K562 (cell line): ENCODE results near the gene LCNL1. TPM values are rescaled to one million over a fixed set of nuclear protein-coding genes. Genes with fewer than 3 reads are reported as not detected.

ENCODE experiments used
- CC2D1A ChIP-seq: fragments of 450-650 bp; IDR thresholded peaks from 2 replicates; pipeline ENCODE4 v1.6.1; 2017; ENCODE audit warnings: mild to moderate bottlenecking
- FOXP1 ChIP-seq: sonication (generic); formaldehyde crosslinking; IDR thresholded peaks from 2 replicates; pipeline ENCODE4 v1.8.0; 2022; ENCODE audit warnings: mild to moderate bottlenecking, missing genetic modification reagents
- KAT7 ChIP-seq: sonication (generic); formaldehyde crosslinking; IDR thresholded peaks from 2 replicates; pipeline ENCODE4 v1.8.0; 2022; ENCODE audit warnings: missing genetic modification reagents, mild to moderate bottlenecking, borderline replicate concordance
- KDM5B ChIP-seq: fragments of 200-600 bp; sonication (generic); IDR thresholded peaks from 2 replicates; pipeline ENCODE4 v1.6.1; 2012; ENCODE audit warnings: low read depth, mild to moderate bottlenecking, moderate library complexity, low read length, control low read depth, inconsistent platforms; ENCODE audit not compliant: insufficient replicate concordance
- MCM5 ChIP-seq: fragments of 450-650 bp; IDR thresholded peaks from 2 replicates; pipeline ENCODE4 v1.6.1; 2016; ENCODE audit warnings: low read depth
- MEF2A ChIP-seq: IDR thresholded peaks from 2 replicates; pipeline ENCODE4 v1.6.1; 2011; ENCODE audit warnings: low read depth, mild to moderate bottlenecking, low read length, moderate library complexity; ENCODE audit not compliant: control insufficient read depth
- NR1H2 ChIP-seq: sonication (generic); formaldehyde crosslinking; IDR thresholded peaks from 2 replicates; pipeline ENCODE4 v1.4.0; 2020; ENCODE audit warnings: mild to moderate bottlenecking, missing genetic modification reagents
- PYGO2 ChIP-seq: fragments of 450-650 bp; IDR thresholded peaks from 2 replicates; pipeline ENCODE4 v1.6.1; 2016; ENCODE audit warnings: mild to moderate bottlenecking, missing genetic modification characterization, moderate library complexity, missing compliant biosample characterization
- SIX5 ChIP-seq, 2 experiments: IDR thresholded peaks; 2 replicates each; pipeline ENCODE4 v1.6.1; 2011; ENCODE audit warnings: low read length in 2 of 2, borderline replicate concordance in 1 of 2, low read depth in 1 of 2, mild to moderate bottlenecking in 1 of 2, moderate library complexity in 1 of 2; ENCODE audit not compliant: insufficient read depth in 1 of 2
- SMARCC2 ChIP-seq: fragments of 450-650 bp; IDR thresholded peaks from 2 replicates; pipeline ENCODE4 v1.6.1; 2017; ENCODE audit warnings: antibody characterized with exemption, moderate library complexity, mild to moderate bottlenecking, low read depth
- TCFL5 ChIP-seq: fragments of 250-450 bp; sonication (Bioruptor Pico); conservative IDR thresholded peaks from 2 replicates; pipeline ENCODE4 v1.6.1; 2021; ENCODE audit warnings: mild to moderate bottlenecking, moderate library complexity, matching md5 sums
- ZEB2 ChIP-seq: fragments of 450-650 bp; IDR thresholded peaks from 2 replicates; pipeline ENCODE4 v1.6.1; 2016
- ZKSCAN3 ChIP-seq: fragments of 250-450 bp; sonication (Bioruptor Pico); IDR thresholded peaks from 2 replicates; pipeline ENCODE4 v1.4.0; 2020
- ZNF354B ChIP-seq: fragments of 250-450 bp; sonication (Bioruptor Pico); IDR thresholded peaks from 2 replicates; pipeline ENCODE4 v1.4.0; 2020
- ZSCAN32 ChIP-seq: fragments of 450-650 bp; formaldehyde crosslinking; IDR thresholded peaks from 2 replicates; pipeline ENCODE4 v1.4.0; 2020; ENCODE audit warnings: mild to moderate bottlenecking, moderate library complexity
- polyA plus RNA-seq, 8 experiments: library from polyadenylated mRNA; depleted of rRNA in 4 of 8; stranded (reverse) in 5 of 8; unstranded in 3 of 8; fragments of >200 nt; fragmentation: Nextera tagmentation in 2 of 8; fragmentation: Illumina TruSeq in 1 of 8; extraction: Ambion mirVana in 2 of 8; extraction: Trizol in 1 of 8; gene quantifications; 2 replicates each; pipeline versions ENCODE4 v1.2.1 to v1.2.3, GENCODE V29; 2011 to 2014; ENCODE audit warnings: inconsistent platforms in 1 of 8, missing spikeins in 1 of 8
- total RNA-seq, 7 experiments: library from RNA; depleted of rRNA in 6 of 7; stranded (reverse); fragments of >200 nt in 6 of 7; fragmentation: Illumina TruSeq in 2 of 7; extraction: Trizol in 2 of 7; gene quantifications; 2 replicates each; pipeline versions ENCODE4 v1.2.1 to v1.2.3, GENCODE V29; 2011 to 2021; ENCODE audit warnings: low replicate concordance in 1 of 7
- TF ChIP-seq, protein P1 (sequence below): fragments of 250-450 bp; sonication (Bioruptor Pico); IDR thresholded peaks from 2 replicates; pipeline ENCODE4 v1.5.0; 2021; ENCODE audit warnings: mild to moderate bottlenecking, moderate library complexity
- TF ChIP-seq, protein P2 (sequence below): fragments of 450-650 bp; IDR thresholded peaks from 2 replicates; pipeline ENCODE4 v1.7.0; 2016; ENCODE audit warnings: borderline replicate concordance
- TF ChIP-seq, protein P3 (sequence below): fragments of 450-650 bp; IDR thresholded peaks from one replicate; pipeline ENCODE4 v1.6.1; 2018; ENCODE audit warnings: mild to moderate bottlenecking, moderate library complexity; ENCODE audit not compliant: partially characterized antibody
- TF ChIP-seq, protein P4 (sequence below): fragments of 250-450 bp; sonication (Bioruptor Pico); IDR thresholded peaks from 2 replicates; pipeline ENCODE4 v1.5.0; 2022; ENCODE audit warnings: mild to moderate bottlenecking

The LCNL1 gene
- total and polyA plus RNA-seq, 9 of the 15 experiments (the other 6 are each of a cell fraction or from before 2014, with no cell fraction given): 0.04 to 0.16 (median 0.04) TPM; not detected in 4

DNA sequence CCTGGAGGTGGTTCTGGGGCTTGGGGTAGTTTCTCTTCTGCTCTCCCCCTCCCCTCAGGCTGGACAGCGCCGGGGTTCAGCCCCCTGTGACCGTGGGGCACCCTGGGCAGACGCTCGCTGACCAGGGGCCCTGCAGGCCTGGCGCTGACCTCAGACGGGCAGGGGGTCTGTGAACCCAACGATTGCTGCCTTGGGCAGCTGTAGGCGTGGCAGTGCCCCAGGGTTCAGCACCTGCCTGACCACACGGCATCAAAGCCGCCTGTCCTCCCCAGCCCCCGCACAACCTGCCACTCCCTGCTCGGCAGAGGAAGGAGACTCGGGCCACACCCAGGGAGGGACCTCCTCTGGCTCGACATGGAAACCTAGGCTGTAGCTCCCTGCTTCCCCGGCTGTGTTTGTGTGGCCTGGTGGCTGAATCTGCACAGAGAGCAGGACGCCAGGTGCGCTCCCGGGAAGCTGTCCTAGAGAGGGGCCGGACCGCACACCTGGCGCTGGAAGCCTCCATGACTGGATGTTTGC lies 18.6 kb upstream of the LCNL1 start (continued):
- TF ChIP-seq MEF2A (no peak), ZNF354B (no peak), TCFL5 (CRISPR knock-in tag) (no peak), PYGO2 (no peak), FOXP1 (CRISPR knock-in tag) (0 out of 2 replicates have a peak, but pooled peaks have one; percentile 31), SMARCC2 (no peak), ZKSCAN3 (CRISPR knock-in tag) (no peak), KDM5B (no peak), NR1H2 (CRISPR knock-in tag) (no peak), KAT7 (CRISPR knock-in tag) (no peak), SIX5 (IDR thresholded peaks at IDR 0.05; ENCODE audit: borderline replicate concordance in 1 of 2, insufficient read depth in 1 of 2, low read depth in 1 of 2, low read length in 2 of 2) (no peak), ZEB2 (peak; percentile 89), MCM5 (no peak), ZSCAN32 (CRISPR knock-in tag) (no peak), CC2D1A (no peak)
- TF ChIP-seq, protein P1, sequence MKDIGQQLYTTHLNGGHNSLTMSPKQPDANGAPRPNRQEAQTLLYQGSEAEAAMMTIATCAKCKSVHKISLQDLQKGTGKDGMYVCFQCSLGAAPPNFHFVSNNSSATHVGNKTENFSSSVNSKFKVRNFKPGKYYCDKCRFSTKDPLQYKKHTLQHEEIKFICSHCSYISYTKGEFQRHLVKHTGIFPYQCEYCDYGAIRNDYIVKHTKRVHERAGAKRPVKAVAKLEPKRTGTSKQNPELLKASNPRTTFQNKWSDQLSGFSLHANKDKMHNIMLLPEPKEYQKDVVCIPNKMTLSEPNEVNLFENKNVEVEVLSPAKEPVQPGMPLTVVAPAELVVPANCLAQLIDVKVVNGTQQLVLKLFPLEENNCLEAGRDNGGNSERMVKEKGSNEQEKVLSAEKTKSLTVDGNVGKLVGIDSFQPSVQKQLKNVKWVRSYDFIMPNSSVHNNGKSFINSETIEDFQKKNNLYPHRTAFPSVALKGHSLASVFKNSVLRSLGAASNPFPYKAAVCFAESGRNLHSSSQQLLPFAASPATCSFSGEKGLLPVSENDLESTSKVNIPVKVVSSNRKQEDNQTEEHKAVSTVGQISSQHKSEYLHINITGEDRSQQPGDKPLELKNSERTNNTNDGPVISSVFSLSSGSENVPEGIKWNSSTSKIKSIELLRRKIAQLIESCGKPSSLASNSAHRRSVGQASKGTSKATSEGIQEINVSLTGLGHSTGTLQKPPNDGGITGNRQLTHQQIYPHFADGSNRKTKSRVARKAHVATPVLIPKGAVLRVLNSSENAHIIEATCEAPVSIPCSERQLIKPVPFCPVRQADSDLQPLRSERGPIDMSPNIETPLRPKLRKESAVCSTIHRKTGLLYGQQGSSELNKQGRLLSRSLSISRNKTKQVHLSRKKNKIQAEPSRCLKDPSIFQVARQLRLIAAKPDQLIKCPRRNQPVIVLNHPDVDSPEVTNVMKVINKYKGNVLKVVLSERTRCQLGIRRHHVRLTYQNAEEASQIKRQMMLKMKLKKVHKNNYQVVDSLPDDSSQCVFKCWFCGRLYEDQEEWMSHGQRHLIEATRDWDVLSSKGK: no peak
- TF ChIP-seq, protein P2, sequence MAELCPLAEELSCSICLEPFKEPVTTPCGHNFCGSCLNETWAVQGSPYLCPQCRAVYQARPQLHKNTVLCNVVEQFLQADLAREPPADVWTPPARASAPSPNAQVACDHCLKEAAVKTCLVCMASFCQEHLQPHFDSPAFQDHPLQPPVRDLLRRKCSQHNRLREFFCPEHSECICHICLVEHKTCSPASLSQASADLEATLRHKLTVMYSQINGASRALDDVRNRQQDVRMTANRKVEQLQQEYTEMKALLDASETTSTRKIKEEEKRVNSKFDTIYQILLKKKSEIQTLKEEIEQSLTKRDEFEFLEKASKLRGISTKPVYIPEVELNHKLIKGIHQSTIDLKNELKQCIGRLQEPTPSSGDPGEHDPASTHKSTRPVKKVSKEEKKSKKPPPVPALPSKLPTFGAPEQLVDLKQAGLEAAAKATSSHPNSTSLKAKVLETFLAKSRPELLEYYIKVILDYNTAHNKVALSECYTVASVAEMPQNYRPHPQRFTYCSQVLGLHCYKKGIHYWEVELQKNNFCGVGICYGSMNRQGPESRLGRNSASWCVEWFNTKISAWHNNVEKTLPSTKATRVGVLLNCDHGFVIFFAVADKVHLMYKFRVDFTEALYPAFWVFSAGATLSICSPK: no peak
- TF ChIP-seq, protein P3, sequence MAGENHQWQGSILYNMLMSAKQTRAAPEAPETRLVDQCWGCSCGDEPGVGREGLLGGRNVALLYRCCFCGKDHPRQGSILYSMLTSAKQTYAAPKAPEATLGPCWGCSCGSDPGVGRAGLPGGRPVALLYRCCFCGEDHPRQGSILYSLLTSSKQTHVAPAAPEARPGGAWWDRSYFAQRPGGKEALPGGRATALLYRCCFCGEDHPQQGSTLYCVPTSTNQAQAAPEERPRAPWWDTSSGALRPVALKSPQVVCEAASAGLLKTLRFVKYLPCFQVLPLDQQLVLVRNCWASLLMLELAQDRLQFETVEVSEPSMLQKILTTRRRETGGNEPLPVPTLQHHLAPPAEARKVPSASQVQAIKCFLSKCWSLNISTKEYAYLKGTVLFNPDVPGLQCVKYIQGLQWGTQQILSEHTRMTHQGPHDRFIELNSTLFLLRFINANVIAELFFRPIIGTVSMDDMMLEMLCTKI: no peak
- TF ChIP-seq, protein P4, sequence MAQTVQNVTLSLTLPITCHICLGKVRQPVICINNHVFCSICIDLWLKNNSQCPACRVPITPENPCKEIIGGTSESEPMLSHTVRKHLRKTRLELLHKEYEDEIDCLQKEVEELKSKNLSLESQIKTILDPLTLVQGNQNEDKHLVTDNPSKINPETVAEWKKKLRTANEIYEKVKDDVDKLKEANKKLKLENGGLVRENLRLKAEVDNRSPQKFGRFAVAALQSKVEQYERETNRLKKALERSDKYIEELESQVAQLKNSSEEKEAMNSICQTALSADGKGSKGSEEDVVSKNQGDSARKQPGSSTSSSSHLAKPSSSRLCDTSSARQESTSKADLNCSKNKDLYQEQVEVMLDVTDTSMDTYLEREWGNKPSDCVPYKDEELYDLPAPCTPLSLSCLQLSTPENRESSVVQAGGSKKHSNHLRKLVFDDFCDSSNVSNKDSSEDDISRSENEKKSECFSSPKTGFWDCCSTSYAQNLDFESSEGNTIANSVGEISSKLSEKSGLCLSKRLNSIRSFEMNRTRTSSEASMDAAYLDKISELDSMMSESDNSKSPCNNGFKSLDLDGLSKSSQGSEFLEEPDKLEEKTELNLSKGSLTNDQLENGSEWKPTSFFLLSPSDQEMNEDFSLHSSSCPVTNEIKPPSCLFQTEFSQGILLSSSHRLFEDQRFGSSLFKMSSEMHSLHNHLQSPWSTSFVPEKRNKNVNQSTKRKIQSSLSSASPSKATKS (CRISPR knock-in tag): no peak
